ENCODE measurements around the gene TSEN2.

Gene TSEN2

GRCh38 chr3:12518261-12519028 is 34.2 kb downstream of the TSEN2 start:
- no peak for TF ChIP-seq CTCF (IDR thresholded peaks at IDR 0.05; ENCODE audit: low read depth, low read length, missing control alignments)
- in situ Hi-C loops (cut with HindIII; ENCODE audit: low pct_ligation_motif_present, low sequenced_read_pairs) = no loop called here

GRCh38 chr3:12521010-12521409 is 36.7 kb downstream of the TSEN2 start:
- H3K27me3 ChIP-seq (replicated peaks) = no peaks in the 10 kb centered on the region
- peaks cover 16% of the 10 kb centered on the region for H3K36me3 ChIP-seq (replicated peaks)
- no peak for DNase-seq
- no peak overlapping the region for H3K27ac ChIP-seq
- no peak overlapping the region for H3K4me3 ChIP-seq (ENCODE audit: low read depth, low read length)
- in situ Hi-C loops (cut with HindIII; ENCODE audit: low pct_ligation_motif_present, low sequenced_read_pairs) = no loop called here
- no peak for TF ChIP-seq CTCF (IDR thresholded peaks at IDR 0.05; ENCODE audit: low read depth, low read length, missing control alignments)

More at GRCh38 chr3:12518261-12519028, 34.2 kb downstream of the TSEN2 start:
- DNase-seq = no peak
- peaks cover 16% of the 10 kb centered on the region for H3K36me3 ChIP-seq (replicated peaks)
- H3K27me3 ChIP-seq (replicated peaks) = no peaks in the 10 kb centered on the region
- no peak overlapping the region for H3K27ac ChIP-seq
- no peak overlapping the region for H3K4me3 ChIP-seq (ENCODE audit: low read depth, low read length)

- no peak for TF ChIP-seq CTCF (IDR thresholded peaks at IDR 0.05; ENCODE audit: low read depth, low read length, missing control alignments)
- no peak for DNase-seq
- Histone ChIP-seq H3K27ac (no peak overlapping the region), H3K27me3 (replicated peaks) (no peaks in the 10 kb centered on the region), H3K36me3 (replicated peaks) (peaks cover 16% of the 10 kb centered on the region), H3K4me3 (ENCODE audit: low read depth, low read length) (no peak overlapping the region)
- in situ Hi-C loops (cut with HindIII; ENCODE audit: low pct_ligation_motif_present, low sequenced_read_pairs) = no loop called here
Measured at GRCh38 chr3:12522721-12523120, 38.4 kb downstream of the TSEN2 start.

- in situ Hi-C loops (cut with HindIII; ENCODE audit: low pct_ligation_motif_present, low sequenced_read_pairs) = no loop called here
- peaks cover 17% of the 10 kb centered on the region for H3K36me3 ChIP-seq (replicated peaks)
- TF ChIP-seq CTCF (IDR thresholded peaks at IDR 0.05; ENCODE audit: low read depth, low read length, missing control alignments) = no peak
- H3K27ac ChIP-seq = no peak overlapping the region
- no peak overlapping the region for H3K4me3 ChIP-seq (ENCODE audit: low read depth, low read length)
- DNase-seq = no peak
- no peaks in the 10 kb centered on the region for H3K27me3 ChIP-seq (replicated peaks)
Measured at GRCh38 chr3:12527757-12528143, 43.5 kb downstream of the TSEN2 start.

- Histone ChIP-seq H3K27me3 (replicated peaks) (no peaks in the 10 kb centered on the region), H3K4me3 (ENCODE audit: low read depth, low read length) (no peak overlapping the region), H3K36me3 (replicated peaks) (peaks cover 14% of the 10 kb centered on the region), H3K27ac (no peak overlapping the region)
- no peak for DNase-seq
- TF ChIP-seq CTCF (IDR thresholded peaks at IDR 0.05; ENCODE audit: low read depth, low read length, missing control alignments) = no peak
- in situ Hi-C loops (cut with HindIII; ENCODE audit: low pct_ligation_motif_present, low sequenced_read_pairs) = no loop called here
Measured at GRCh38 chr3:12532182-12532581, 47.9 kb downstream of the TSEN2 start.

- Histone ChIP-seq H3K27ac (no peak overlapping the region), H3K27me3 (replicated peaks) (no peaks in the 10 kb centered on the region), H3K36me3 (replicated peaks) (peaks cover 12% of the 10 kb centered on the region), H3K4me3 (ENCODE audit: low read depth, low read length) (no peak overlapping the region)
- in situ Hi-C loops (cut with HindIII; ENCODE audit: low pct_ligation_motif_present, low sequenced_read_pairs) = no loop called here
- peak; percentile 43 for TF ChIP-seq CTCF (IDR thresholded peaks at IDR 0.05; ENCODE audit: low read depth, low read length, missing control alignments)
- DNase-seq = no peak
Measured at GRCh38 chr3:12536423-12536822, 52.1 kb downstream of the TSEN2 start.

All from brain microvascular endothelial cell (primary cell).